AG09309 (cell line): ENCODE measurements around the gene GALNT18.

Source experiments
- DNase-seq: peaks from one replicate; pipeline ENCODE4 v3.0.0-alpha.2; 2010; ENCODE audit warnings: low read depth
- H3K4me3 ChIP-seq: 2 replicates; pipeline ENCODE4 v1.5.1; 2011; ENCODE audit warnings: mild to moderate bottlenecking, low read depth, low read length, moderate library complexity; ENCODE audit not compliant: control insufficient read depth
- TF ChIP-seq, protein P1 (sequence below): IDR thresholded peaks from 2 replicates; pipeline ENCODE4 v1.5.1; 2011; ENCODE audit warnings: mild to moderate bottlenecking, low read depth, low read length, inconsistent platforms; ENCODE audit not compliant: insufficient read depth, control insufficient read depth; ENCODE audit errors: missing control alignments

GALNT18 gene

DNA sequence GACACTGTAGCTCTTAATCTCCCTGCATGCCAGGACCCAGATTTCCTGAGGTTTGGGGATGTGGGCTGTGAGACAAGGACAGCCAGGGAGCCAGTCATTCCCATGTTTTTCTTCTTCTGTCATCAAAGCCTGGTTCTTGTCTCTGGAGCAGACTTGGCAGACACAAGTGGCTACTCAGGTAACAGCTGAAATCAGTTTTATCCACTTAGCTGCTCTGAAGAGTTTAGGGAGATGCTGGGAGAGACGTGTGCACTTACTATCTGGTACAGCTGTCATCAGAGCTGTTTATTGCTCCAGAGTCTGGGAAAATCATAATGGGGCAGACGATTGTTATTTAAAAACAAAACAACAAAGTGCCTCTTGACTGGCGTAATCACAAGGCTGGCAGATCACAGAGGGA, 325.4 kb downstream of the GALNT18 start:
- no peak overlapping the region for H3K4me3 ChIP-seq
- no peak for DNase-seq
- TF ChIP-seq, protein P1, sequence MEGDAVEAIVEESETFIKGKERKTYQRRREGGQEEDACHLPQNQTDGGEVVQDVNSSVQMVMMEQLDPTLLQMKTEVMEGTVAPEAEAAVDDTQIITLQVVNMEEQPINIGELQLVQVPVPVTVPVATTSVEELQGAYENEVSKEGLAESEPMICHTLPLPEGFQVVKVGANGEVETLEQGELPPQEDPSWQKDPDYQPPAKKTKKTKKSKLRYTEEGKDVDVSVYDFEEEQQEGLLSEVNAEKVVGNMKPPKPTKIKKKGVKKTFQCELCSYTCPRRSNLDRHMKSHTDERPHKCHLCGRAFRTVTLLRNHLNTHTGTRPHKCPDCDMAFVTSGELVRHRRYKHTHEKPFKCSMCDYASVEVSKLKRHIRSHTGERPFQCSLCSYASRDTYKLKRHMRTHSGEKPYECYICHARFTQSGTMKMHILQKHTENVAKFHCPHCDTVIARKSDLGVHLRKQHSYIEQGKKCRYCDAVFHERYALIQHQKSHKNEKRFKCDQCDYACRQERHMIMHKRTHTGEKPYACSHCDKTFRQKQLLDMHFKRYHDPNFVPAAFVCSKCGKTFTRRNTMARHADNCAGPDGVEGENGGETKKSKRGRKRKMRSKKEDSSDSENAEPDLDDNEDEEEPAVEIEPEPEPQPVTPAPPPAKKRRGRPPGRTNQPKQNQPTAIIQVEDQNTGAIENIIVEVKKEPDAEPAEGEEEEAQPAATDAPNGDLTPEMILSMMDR: no peak

DNA sequence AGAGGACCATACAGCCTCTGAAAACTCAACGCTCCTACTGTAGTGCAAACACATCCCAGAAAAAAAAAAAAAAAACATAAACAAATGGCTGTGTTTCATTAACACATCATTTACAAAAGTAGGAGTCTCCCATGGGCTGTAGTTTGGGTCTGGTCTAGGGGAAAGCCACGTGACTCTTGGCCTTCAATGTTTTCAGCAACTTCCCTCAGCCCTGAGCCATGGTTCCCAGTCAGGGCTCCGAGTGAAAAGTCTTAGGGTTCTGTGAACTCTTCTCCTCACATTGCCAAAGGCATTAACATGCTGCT, 327.3 kb downstream of the GALNT18 start:
- TF ChIP-seq, protein P1: no peak
- no peak for DNase-seq
- H3K4me3 ChIP-seq: no peak overlapping the region

DNA sequence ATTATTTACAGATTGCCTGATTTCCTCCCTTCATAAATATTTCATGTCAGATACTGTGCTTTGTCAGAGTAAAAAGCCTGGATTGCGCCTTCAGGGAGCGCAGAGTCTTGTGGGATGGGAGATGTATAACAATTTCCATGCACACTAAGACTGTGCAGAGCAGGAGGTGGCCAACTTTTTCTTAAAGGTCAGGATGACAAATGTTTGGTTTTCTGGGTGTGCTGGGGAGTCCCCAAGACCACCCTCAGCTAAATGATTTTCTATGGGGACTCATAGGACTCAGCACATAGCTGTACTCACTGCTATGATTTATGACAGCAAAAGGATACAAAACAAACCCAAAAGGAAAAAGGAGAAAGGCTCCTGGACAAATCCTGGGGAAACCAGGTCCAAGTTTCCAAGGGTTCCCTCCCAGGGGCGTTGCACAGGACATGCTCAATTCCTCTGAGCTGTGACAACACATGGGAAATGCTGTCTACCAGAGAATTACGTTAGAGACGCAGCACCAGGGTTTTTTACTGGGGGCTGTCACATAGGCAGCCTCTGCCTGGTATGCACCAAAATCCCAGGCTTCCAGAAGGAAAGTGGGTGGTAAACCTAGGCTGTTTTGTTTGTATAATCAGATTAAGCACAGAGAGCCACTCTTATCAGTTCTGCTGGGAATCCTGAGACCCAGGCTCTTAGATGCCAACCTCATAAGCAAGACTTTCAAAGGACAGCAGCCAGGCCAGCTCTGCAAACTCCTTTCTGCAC, 327.8 kb downstream of the GALNT18 start:
- TF ChIP-seq, protein P1: no peak
- H3K4me3 ChIP-seq: no peak overlapping the region
- DNase-seq: no peak

DNA sequence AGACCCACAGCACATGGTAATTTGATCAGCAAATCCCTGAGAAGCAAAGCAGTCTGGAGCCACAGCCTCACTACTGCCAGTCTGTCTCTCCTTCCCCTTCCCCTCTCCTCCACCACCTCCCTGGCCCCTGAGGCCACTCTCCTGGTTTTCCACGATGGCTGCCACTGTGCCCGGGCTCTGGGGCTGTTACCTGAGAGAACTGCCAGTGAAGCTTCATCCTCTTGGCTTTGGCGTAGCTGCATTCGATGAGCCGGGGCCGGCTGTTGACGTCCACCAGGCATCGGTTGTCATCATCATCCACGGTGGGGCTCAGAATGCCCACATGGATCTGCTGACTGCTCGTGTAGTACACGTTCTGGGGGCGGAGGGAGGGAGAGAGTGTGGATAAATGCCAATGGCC, 329.0 kb downstream of the GALNT18 start:
- TF ChIP-seq, protein P1: no peak
- no peak overlapping the region for H3K4me3 ChIP-seq
- DNase-seq: no peak

DNA sequence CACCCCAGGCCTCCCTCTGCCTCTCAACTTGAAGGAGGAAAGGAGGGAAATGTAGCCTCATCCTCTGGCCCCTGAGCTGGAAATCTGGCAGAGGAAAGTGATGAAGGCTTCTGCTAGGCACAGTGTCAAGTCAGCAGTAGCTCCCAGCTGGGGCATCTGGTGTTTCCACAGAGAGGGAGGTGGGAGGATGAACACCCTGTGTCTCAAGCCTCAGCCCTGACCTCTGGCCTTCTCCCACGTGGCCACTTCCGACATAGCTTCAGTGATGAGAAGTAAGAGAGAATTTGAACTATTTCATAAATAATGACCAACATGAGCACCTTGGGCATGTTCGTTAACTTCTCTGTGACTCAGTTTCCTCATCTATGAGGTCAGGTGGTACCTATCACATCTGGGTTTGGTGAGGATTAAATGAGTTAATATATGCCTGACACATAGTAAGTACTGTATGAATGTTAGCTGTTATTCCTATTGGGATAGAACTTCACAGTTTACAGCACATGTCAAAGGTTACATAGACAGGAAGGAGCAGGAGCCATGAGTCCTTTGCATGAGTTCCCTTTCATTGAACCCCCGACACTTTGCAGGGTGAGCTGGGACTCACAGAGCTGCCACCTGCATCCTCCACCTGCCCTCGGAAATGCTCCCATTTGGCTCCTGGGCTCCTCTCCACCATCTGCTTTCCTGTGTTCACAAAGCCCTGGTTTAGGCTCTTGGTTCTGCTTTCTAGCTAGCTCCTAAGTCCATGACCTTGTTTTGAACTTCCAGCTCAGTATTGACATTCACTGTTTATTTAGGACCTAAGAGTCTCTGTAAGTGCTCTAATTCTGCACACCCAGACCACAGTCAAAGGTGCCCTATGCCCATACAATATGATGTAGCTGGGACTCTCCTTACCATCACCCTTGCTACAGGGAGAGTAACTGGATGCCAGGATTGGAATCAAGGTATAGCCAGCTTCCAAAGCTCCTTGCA, 330.5 kb downstream of the GALNT18 start:
- no peak overlapping the region for H3K4me3 ChIP-seq
- TF ChIP-seq, protein P1: no peak
- DNase-seq: no peak

DNA sequence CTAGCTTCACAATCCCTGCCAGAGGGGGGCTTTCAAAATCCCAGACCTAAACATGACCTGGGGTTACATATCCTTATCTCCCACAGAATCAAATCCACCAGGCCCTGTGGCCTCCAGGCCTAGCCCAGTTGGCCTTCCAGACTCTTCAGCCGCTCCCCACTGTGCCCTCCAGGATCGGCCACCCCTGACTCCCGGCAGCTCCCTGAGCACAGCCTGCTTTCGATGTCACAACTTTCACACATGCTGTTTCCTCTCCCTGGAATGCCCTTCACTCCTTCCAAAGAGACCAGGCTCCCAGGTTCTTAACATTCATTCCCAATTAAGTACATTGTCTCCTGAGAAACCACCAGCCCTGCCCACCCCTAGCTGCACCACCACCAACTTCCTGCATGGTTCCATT, 331.5 kb downstream of the GALNT18 start:
- TF ChIP-seq, protein P1: no peak
- H3K4me3 ChIP-seq: no peak overlapping the region
- no peak for DNase-seq
